Endothelial cell of umbilical vein (primary cell): ENCODE data around the gene LPP. TPM values are rescaled to one million over a fixed set of nuclear protein-coding genes. Genes with fewer than 3 reads are reported as not detected.

Source experiments
- BruUV-seq: library from RNA; stranded (reverse); fragments of 400-500 nt; replicated peaks from 2 replicates; lab custom pipeline; 2021; lab: Mats Ljungman, UMichigan
- CTCF ChIA-PET: fragments of 300-600, 350-600 bp; sonication (Branson Sonifier 250); formaldehyde crosslinking; loops from one replicate; lab custom pipeline; 2021; ENCODE audit warnings: antibody characterized with exemption, inconsistent platforms; lab: Charles Lee
- POLR2A ChIA-PET: fragments of 300-600, 350-600 bp; sonication (Branson Sonifier 250); formaldehyde crosslinking; loops from one replicate; lab custom pipeline; 2021; ENCODE audit warnings: antibody characterized with exemption, inconsistent platforms; lab: Charles Lee
- DNase-seq: peaks from one replicate; pipeline ENCODE4 v3.0.0-alpha.2; 2011; ENCODE audit warnings: low read depth, low spot score
- FAIRE-seq: peaks from 2 replicates; lab custom pipeline; 2011; peaks lifted over from hg19 to GRCh38; lab: Jason Lieb, UNC
- H2AFZ ChIP-seq: 2 replicates; pipeline ENCODE4 v1.6.0; 2012; ENCODE audit warnings: low read depth, low read length, control low read depth, inconsistent platforms
- H3K27ac ChIP-seq: 2 replicates; pipeline ENCODE4 v1.5.1; 2011; ENCODE audit warnings: low read depth, mild to moderate bottlenecking, control low read depth, low read length, moderate library complexity; ENCODE audit not compliant: insufficient read depth
- H3K27me3 ChIP-seq, 2 experiments: 2 replicates each; pipeline versions ENCODE4 v1.6.0 to v1.6.1; 2011; ENCODE audit warnings: low read length in 2 of 2, mixed read lengths in 1 of 2; ENCODE audit not compliant: control insufficient read depth in 2 of 2, insufficient read depth in 2 of 2
- H3K36me3 ChIP-seq, 2 experiments: 2 replicates in 1 of 2; 3 replicates in 1 of 2; pipeline ENCODE4 v1.5.1; 2011; ENCODE audit warnings: low read length in 2 of 2, mild to moderate bottlenecking in 1 of 2, moderate library complexity in 1 of 2; ENCODE audit not compliant: control insufficient read depth in 2 of 2, insufficient read depth in 2 of 2; ENCODE audit errors: extremely low read depth in 1 of 2
- H3K4me1 ChIP-seq: 3 replicates; pipeline ENCODE4 v1.5.1; 2011; ENCODE audit warnings: mild to moderate bottlenecking, low read length; ENCODE audit not compliant: control insufficient read depth, insufficient read depth; ENCODE audit errors: extremely low read depth
- H3K4me2 ChIP-seq: 2 replicates; pipeline ENCODE4 v1.6.1; 2011; ENCODE audit warnings: low read length, control low read depth, mixed read lengths; ENCODE audit not compliant: insufficient read depth
- H3K4me3 ChIP-seq, 3 experiments: fragments of 200-600 bp in 1 of 3; sonication (generic), shearing (Covaris generic) in 1 of 3; replicated peaks in 1 of 3; 2 replicates each; pipeline ENCODE4 v1.5.1; 2011 to 2016; ENCODE audit warnings: control low read depth in 3 of 3, low read length in 3 of 3, mild to moderate bottlenecking in 2 of 3, inconsistent platforms in 1 of 3, low read depth in 1 of 3, moderate library complexity in 1 of 3; ENCODE audit not compliant: insufficient read depth in 1 of 3
- H3K79me2 ChIP-seq: 2 replicates; pipeline ENCODE4 v1.6.0; 2012; ENCODE audit warnings: low read length, inconsistent platforms; ENCODE audit not compliant: control insufficient read depth, insufficient read depth
- H3K9ac ChIP-seq: replicated peaks from 2 replicates; pipeline ENCODE3; 2011; ENCODE audit warnings: low read length, control low read depth; ENCODE audit not compliant: insufficient read depth; ENCODE audit errors: extremely low read depth
- H3K9me1 ChIP-seq: replicated peaks from 3 replicates; pipeline ENCODE4 v1.6.0; 2011; ENCODE audit warnings: mild to moderate bottlenecking, low read length; ENCODE audit not compliant: control insufficient read depth, insufficient read depth; ENCODE audit errors: extremely low read depth
- H3K9me3 ChIP-seq: replicated peaks from 2 replicates; pipeline ENCODE4 v1.5.1; 2012; ENCODE audit warnings: low read length, inconsistent platforms; ENCODE audit not compliant: control insufficient read depth, insufficient read depth
- H4K20me1 ChIP-seq: replicated peaks from 2 replicates; pipeline ENCODE3; 2011; ENCODE audit warnings: mild to moderate bottlenecking, low read length; ENCODE audit not compliant: control insufficient read depth, insufficient read depth; ENCODE audit errors: extremely low read depth
- CTCF ChIP-seq, 2 donors: IDR thresholded peaks; 1 replicate in 1 of 2; 2 replicates in 1 of 2; pipeline ENCODE4 v1.5.1; 2011; ENCODE audit warnings: low read length in 2 of 2, mild to moderate bottlenecking in 2 of 2, moderate library complexity in 2 of 2, control low read depth in 1 of 2, inconsistent platforms in 1 of 2, low read depth in 1 of 2; ENCODE audit not compliant: insufficient read depth in 1 of 2; ENCODE audit errors: extremely low read depth in 1 of 2
- EZH2 ChIP-seq: IDR thresholded peaks from 2 replicates; pipeline ENCODE4 v1.6.1; 2012; ENCODE audit warnings: borderline replicate concordance, low read depth, mild to moderate bottlenecking, moderate library complexity, low read length, inconsistent platforms; ENCODE audit not compliant: severe bottlenecking
- FOS ChIP-seq: IDR thresholded peaks from 2 replicates; pipeline ENCODE4 v1.6.1; 2011; ENCODE audit warnings: mild to moderate bottlenecking, low read length, moderate library complexity, borderline replicate concordance; ENCODE audit not compliant: insufficient read depth
- GATA2 ChIP-seq: IDR thresholded peaks from 2 replicates; pipeline ENCODE4 v1.7.0; 2011; ENCODE audit warnings: low read depth, mild to moderate bottlenecking, moderate library complexity, mixed read lengths, low read length; ENCODE audit not compliant: insufficient read length, insufficient read depth
- JUN ChIP-seq: IDR thresholded peaks from 2 replicates; pipeline ENCODE4 v1.6.1; 2011; ENCODE audit warnings: borderline replicate concordance, low read depth; ENCODE audit not compliant: insufficient read length, insufficient read depth
- MAX ChIP-seq: IDR thresholded peaks from 2 replicates; pipeline ENCODE4 v1.6.1; 2011; ENCODE audit not compliant: insufficient read depth, insufficient read length
- MYC ChIP-seq: IDR thresholded peaks from one replicate; pipeline ENCODE4 v1.6.1; 2011; ENCODE audit warnings: mild to moderate bottlenecking, low read depth, low read length
- POLR2A ChIP-seq: IDR thresholded peaks from 2 replicates; pipeline ENCODE4 v1.6.1; 2012; ENCODE audit warnings: low read depth, mild to moderate bottlenecking, control low read depth, low read length
- POLR2AphosphoS5 ChIP-seq: IDR thresholded peaks from 2 replicates; pipeline ENCODE4 v1.6.1; 2012; ENCODE audit warnings: low read depth, mild to moderate bottlenecking, control low read depth, low read length, moderate library complexity; ENCODE audit not compliant: insufficient read depth
- dilution Hi-C: fragments of 300-500 bp; cut with MboI; formaldehyde crosslinking; loops from one replicate; pipeline ENCODE4 v1.15.0; 2019; ENCODE audit warnings: low sequenced_read_pairs; ENCODE audit not compliant: extremely low pct_ligation_motif_present
- intact Hi-C: fragments of 100-400 bp; cut with micrococcal nuclease; formaldehyde crosslinking; loops from one replicate; pipeline ENCODE4 v1.10.0; 2022
- polyA plus RNA-seq, 4 experiments: library from polyadenylated mRNA; depleted of rRNA in 3 of 4; stranded (reverse) in 3 of 4; unstranded in 1 of 4; fragments of >200 nt; gene quantifications; 2 replicates each; pipeline versions ENCODE4 v1.2.1 to v1.2.3, GENCODE V29; 2011 to 2012; ENCODE audit warnings: missing spikeins in 1 of 4
- total RNA-seq: library from RNA; stranded (reverse); gene quantifications from 2 replicates; pipeline ENCODE4 v1.2.3, GENCODE V29; 2021

Gene LPP
- total and polyA plus RNA-seq, 2 donors (not counting 3 experiments of a cell fraction or from before 2014, with no cell fraction given): 16.9 to 153 TPM

GRCh38 chr3:188868803-188869202 is 714.8 kb downstream of the LPP start:
- dilution Hi-C loops: no loop called here
- no peaks in the 10 kb centered on the region for H3K9me3 ChIP-seq
- H3K4me2 ChIP-seq: no peak overlapping the region
- H3K9ac ChIP-seq: no peak overlapping the region
- FAIRE-seq (no peak), DNase-seq (no peak)
- CTCF ChIA-PET: no interaction called here
- no peaks in the 10 kb centered on the region for H3K27me3 ChIP-seq
- POLR2A ChIA-PET: no interaction called here
- no peak overlapping the region for H3K4me3 ChIP-seq
- H3K27ac ChIP-seq: no peak overlapping the region
- no peaks in the 10 kb centered on the region for H3K36me3 ChIP-seq
- TF ChIP-seq MYC (no peak), JUN (no peak), EZH2 (no peak), FOS (no peak), CTCF (IDR thresholded peaks at IDR 0.05; ENCODE audit: extremely low read depth in 1 of 2, insufficient read depth in 1 of 2, low read depth in 1 of 2, low read length in 2 of 2) (no peak), POLR2A (no peak), POLR2AphosphoS5 (no peak), GATA2 (no peak), MAX (no peak)
- H3K79me2 ChIP-seq: no peaks in the 10 kb centered on the region
- no peak overlapping the region for H2AFZ ChIP-seq
- intact Hi-C loops: no loop called here
- no TSS peak for BruUV-seq
- no peaks in the 10 kb centered on the region for H4K20me1 ChIP-seq
- H3K9me1 ChIP-seq: no peaks in the 10 kb centered on the region
- H3K4me1 ChIP-seq: no peaks in the 10 kb centered on the region
